Measurements from ENCODE around the gene NIBAN1. TPM values are rescaled to one million over a fixed set of nuclear protein-coding genes. Genes with fewer than 3 reads are reported as not detected.

NIBAN1 gene
- total RNA-seq, 2 donors from 2014 or later, result 209 to 215 TPM

- TF ChIP-seq CTCF (IDR thresholded peaks at IDR 0.05), result no peak
- Histone ChIP-seq H3K27me3 (replicated peaks; ENCODE audit: insufficient read depth) (no peaks in the 10 kb centered on the region), H3K4me1 (ENCODE audit: control insufficient read depth in 1 of 2, low read depth in 2 of 2) (peaks cover 23 to 69% of the 10 kb centered on the region in 2 donors), H3K36me3 (no peaks in the 10 kb centered on the region), H3K4me3 (no peak overlapping the region), H3K27ac (peak overlapping the region in 1 of 2 donors; percentile 28), H3K9me3 (no peaks in the 10 kb centered on the region)
- DNase-seq (ENCODE audit: low spot score) (no peak), ATAC-seq (ENCODE audit: insufficient number of reproducible peaks, low FRiP score, low read depth) (no peak)
Observed at GRCh38 chr1:184937729-184938128, 36.6 kb downstream of the NIBAN1 start.

- Histone ChIP-seq H3K36me3 (no peaks in the 10 kb centered on the region), H3K4me3 (no peak overlapping the region), H3K27ac (peak overlapping the region; percentile 39 to 50), H3K27me3 (replicated peaks; ENCODE audit: insufficient read depth) (no peaks in the 10 kb centered on the region), H3K9me3 (no peaks in the 10 kb centered on the region), H3K4me1 (ENCODE audit: control insufficient read depth in 1 of 2, low read depth in 2 of 2) (peaks cover 23 to 66% of the 10 kb centered on the region in 2 donors)
- no peak for ATAC-seq (ENCODE audit: insufficient number of reproducible peaks, low FRiP score, low read depth)
- no peak for TF ChIP-seq CTCF (IDR thresholded peaks at IDR 0.05)
- DNase-seq (ENCODE audit: low spot score), result no peak
Observed at GRCh38 chr1:184935920-184936798, 38.1 kb downstream of the NIBAN1 start.

- Histone ChIP-seq H3K27me3 (replicated peaks; ENCODE audit: insufficient read depth) (no peaks in the 10 kb centered on the region), H3K4me1 (ENCODE audit: control insufficient read depth in 1 of 2, low read depth in 2 of 2) (peaks cover 33 to 66% of the 10 kb centered on the region in 2 donors), H3K9me3 (no peaks in the 10 kb centered on the region), H3K27ac (no peak overlapping the region), H3K36me3 (no peaks in the 10 kb centered on the region), H3K4me3 (no peak overlapping the region)
- no peak for DNase-seq (ENCODE audit: low spot score)
- ATAC-seq (ENCODE audit: insufficient number of reproducible peaks, low FRiP score, low read depth), result no peak
- TF ChIP-seq CTCF (IDR thresholded peaks at IDR 0.05), result no peak
Observed at GRCh38 chr1:184933944-184934343, 40.4 kb downstream of the NIBAN1 start.

GRCh38 chr1:184932319-184932718 lies 42.0 kb downstream of the NIBAN1 start:
- no peak for TF ChIP-seq CTCF (IDR thresholded peaks at IDR 0.05)
- no peak overlapping the region for H3K27ac ChIP-seq

GRCh38 chr1:184931566-184931965 lies 42.7 kb downstream of the NIBAN1 start:
- Histone ChIP-seq H3K27me3 (replicated peaks; ENCODE audit: insufficient read depth) (no peaks in the 10 kb centered on the region), H3K27ac (no peak overlapping the region), H3K36me3 (no peaks in the 10 kb centered on the region), H3K4me1 (ENCODE audit: control insufficient read depth in 1 of 2, low read depth in 2 of 2) (peaks cover 29 to 58% of the 10 kb centered on the region in 2 donors), H3K9me3 (no peaks in the 10 kb centered on the region), H3K4me3 (no peak overlapping the region)
- ATAC-seq (ENCODE audit: insufficient number of reproducible peaks, low FRiP score, low read depth) (no peak), DNase-seq (ENCODE audit: low spot score) (no peak)
- TF ChIP-seq CTCF (IDR thresholded peaks at IDR 0.05), result no peak

More at GRCh38 chr1:184932319-184932718, 42.0 kb downstream of the NIBAN1 start:
- peaks cover 33 to 65% of the 10 kb centered on the region in 2 donors for H3K4me1 ChIP-seq (ENCODE audit: control insufficient read depth in 1 of 2, low read depth in 2 of 2)
- no peaks in the 10 kb centered on the region for H3K36me3 ChIP-seq
- no peaks in the 10 kb centered on the region for H3K9me3 ChIP-seq
- DNase-seq (ENCODE audit: low spot score), result no peak
- H3K27me3 ChIP-seq (replicated peaks; ENCODE audit: insufficient read depth), result no peaks in the 10 kb centered on the region
- no peak for ATAC-seq (ENCODE audit: insufficient number of reproducible peaks, low FRiP score, low read depth)
- H3K4me3 ChIP-seq, result no peak overlapping the region

Measured in thoracic aorta (tissue), 2 donors.